HCT116 (cell line): ENCODE data around the gene PSPC1.

Experiments used
- CBX3 ChIP-seq: IDR thresholded peaks from 2 replicates; pipeline ENCODE4 v1.6.1; 2012; ENCODE audit warnings: low read depth
- CTCF ChIP-seq, 3 experiments: fragments of 200-600 bp in 1 of 3; sonication (generic) in 1 of 3; IDR thresholded peaks in 2 of 3; conservative IDR thresholded peaks in 1 of 3; 2 replicates each; pipeline ENCODE4 v1.5.1; 2012 to 2017; ENCODE audit warnings: low read depth in 2 of 3, low read length in 2 of 3, antibody characterized with exemption in 1 of 3, borderline replicate concordance in 1 of 3, control low read depth in 1 of 3, mild to moderate bottlenecking in 1 of 3, mixed read lengths in 1 of 3, mixed run types in 1 of 3, moderate library complexity in 1 of 3; ENCODE audit not compliant: insufficient read depth in 1 of 3
- EZH2 ChIP-seq: fragments of 200-600 bp; sonication (generic); IDR thresholded peaks from 2 replicates; pipeline ENCODE4 v1.6.1; 2017; ENCODE audit warnings: antibody characterized with exemption, mixed run types
- EZH2phosphoT487 ChIP-seq: fragments of 200-600 bp; IDR thresholded peaks from 2 replicates; pipeline ENCODE4 v1.6.1; 2018; ENCODE audit warnings: antibody characterized with exemption, borderline replicate concordance
- POLR2A ChIP-seq: IDR thresholded peaks from 2 replicates; pipeline ENCODE4 v1.7.0; 2011; ENCODE audit warnings: borderline replicate concordance; ENCODE audit not compliant: insufficient read depth, insufficient read length; ENCODE audit errors: extremely low read depth
- SIN3A ChIP-seq: IDR thresholded peaks from 2 replicates; pipeline ENCODE4 v1.6.1; 2012; ENCODE audit warnings: low read depth
- SRF ChIP-seq: IDR thresholded peaks from 2 replicates; pipeline ENCODE4 v1.6.1; 2012; ENCODE audit warnings: low read depth
- ZNF274 ChIP-seq: fragments of 200-500 bp; sonication (Bioruptor generic); IDR thresholded peaks from 2 replicates; pipeline ENCODE4 v1.6.1; 2014; ENCODE audit warnings: mild to moderate bottlenecking, low read depth, low read length, inconsistent platforms

- TF ChIP-seq CTCF (IDR thresholded peaks at IDR 0.05 in 2 of 3, conservative IDR thresholded peaks at IDR 0.05 in 1 of 3; ENCODE audit: borderline replicate concordance in 1 of 3, insufficient read depth in 1 of 3, low read depth in 2 of 3, low read length in 2 of 3) (no peak), POLR2A (no peak), CBX3 (no peak), ZNF274 (no peak), EZH2phosphoT487 (no peak), EZH2 (no peak), SRF (no peak), SIN3A (no peak)
Observed at GRCh38 chr13:19795956-19796355, 13.2 kb upstream of the PSPC1 start.
